B cell (primary cell): ENCODE measurements around the gene PRODH2.

ENCODE experiments used
- EZH2 ChIP-seq: IDR thresholded peaks from 2 replicates; pipeline ENCODE4 v1.6.1; 2012; ENCODE audit warnings: borderline replicate concordance, low read depth, mild to moderate bottlenecking, moderate library complexity, low read length; ENCODE audit not compliant: insufficient read depth, poor library complexity, severe bottlenecking
- TF ChIP-seq, protein P1 (sequence below): fragments of 200-600 bp; IDR thresholded peaks from one replicate; pipeline ENCODE4 v1.8.0; 2022; ENCODE audit warnings: antibody characterized with exemption, mild to moderate bottlenecking

DNA sequence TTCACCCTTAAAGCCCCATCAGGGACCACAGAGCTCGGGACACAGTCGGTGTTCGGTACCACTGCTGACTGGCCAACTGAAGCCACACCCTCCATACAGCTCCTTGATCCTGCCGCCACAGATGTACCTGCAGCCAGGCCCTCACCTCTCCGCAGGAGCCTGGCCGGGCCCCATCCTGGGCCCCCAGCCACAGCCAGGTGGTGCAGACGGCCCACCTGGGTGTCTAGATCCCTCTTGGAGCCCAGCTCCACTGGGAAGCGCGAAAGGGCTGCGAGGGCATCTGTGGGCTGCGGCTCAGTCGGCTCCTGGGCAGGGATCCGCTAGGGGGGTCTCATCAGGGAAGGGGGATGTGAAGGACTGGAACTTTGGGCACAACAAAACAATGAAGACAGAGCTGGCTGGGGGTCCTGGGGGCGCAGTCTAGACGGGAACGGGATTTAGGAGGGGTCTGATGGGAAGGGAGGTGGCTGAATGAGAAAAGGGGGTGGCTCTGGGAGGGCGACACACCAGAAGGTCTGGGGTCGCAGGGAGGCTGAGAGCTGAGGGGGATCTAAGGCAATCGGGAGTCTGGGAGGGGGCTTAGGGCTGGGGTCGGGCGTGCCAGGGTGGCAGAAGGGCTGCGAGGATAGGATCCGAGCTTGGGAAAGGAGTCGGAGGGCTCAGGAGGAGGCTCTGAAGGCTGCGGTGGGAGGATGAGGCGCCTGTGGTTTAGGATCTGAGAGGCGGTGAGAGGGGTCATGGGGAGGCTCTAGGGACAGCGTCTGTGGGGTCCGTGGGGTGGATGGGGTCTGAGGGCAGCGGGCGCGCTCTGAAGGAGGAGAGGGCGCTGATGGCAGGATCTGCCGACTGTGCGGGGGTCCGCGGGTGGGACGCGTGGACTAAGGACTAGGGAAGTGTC lies 15.8 kb downstream of the PRODH2 start:
- TF ChIP-seq, protein P1, sequence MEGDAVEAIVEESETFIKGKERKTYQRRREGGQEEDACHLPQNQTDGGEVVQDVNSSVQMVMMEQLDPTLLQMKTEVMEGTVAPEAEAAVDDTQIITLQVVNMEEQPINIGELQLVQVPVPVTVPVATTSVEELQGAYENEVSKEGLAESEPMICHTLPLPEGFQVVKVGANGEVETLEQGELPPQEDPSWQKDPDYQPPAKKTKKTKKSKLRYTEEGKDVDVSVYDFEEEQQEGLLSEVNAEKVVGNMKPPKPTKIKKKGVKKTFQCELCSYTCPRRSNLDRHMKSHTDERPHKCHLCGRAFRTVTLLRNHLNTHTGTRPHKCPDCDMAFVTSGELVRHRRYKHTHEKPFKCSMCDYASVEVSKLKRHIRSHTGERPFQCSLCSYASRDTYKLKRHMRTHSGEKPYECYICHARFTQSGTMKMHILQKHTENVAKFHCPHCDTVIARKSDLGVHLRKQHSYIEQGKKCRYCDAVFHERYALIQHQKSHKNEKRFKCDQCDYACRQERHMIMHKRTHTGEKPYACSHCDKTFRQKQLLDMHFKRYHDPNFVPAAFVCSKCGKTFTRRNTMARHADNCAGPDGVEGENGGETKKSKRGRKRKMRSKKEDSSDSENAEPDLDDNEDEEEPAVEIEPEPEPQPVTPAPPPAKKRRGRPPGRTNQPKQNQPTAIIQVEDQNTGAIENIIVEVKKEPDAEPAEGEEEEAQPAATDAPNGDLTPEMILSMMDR: no peak
- TF ChIP-seq EZH2: no peak
